ENCODE data around the gene APC2. TPM values are rescaled to one million over a fixed set of nuclear protein-coding genes. Genes with fewer than 3 reads are reported as not detected.
"Not testable (repeated sequence)": the region's sequence is repeated elsewhere in the genome, so short reads cannot be mapped to it uniquely, and the experiment has no call there.

The APC2 gene
- total RNA-seq, 1 experiment from 2014 or later: 0.53 TPM

DNA sequence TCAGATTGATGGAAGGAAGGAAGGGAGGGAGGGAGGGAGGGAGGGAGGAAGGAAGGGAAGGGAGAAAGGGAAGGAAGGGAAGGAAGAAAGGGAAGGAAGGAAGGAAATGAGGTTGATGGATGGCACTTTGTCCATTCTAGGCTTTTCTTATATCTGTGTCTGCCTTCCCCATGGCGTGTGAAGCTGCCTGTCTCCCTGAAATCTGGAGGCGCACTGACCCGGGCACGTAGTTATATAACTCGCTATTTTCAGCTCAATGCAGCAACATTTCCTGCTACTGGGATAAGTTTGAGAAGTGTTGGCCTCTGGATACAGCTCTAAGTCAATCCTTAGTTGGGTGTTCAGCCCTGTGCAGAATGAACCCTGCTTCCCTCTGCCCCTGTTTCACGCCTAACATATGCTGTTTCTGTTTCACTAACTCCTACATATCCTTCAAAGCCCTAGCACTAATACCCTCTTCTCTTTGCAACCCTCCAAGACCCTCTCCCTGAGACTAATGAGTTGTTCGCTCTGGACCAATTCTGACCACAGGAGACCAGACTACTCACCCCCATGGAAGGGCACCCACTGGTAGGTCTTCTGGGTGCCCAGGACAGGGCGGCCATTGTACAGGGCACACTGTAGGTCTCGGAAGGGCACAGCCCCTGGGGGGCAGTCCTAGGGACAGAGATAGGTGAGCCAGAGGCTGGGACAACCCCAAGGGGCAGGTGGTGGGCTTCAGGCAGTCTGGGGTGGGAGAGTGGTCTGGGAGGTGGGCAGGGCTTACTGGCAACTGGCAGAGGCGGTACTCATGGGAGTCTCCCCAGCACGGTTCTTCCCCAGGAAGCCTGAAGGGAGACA is 59.9 kb downstream of the APC2 start:
- no peak for DNase-seq (ENCODE audit: low read depth)

DNA sequence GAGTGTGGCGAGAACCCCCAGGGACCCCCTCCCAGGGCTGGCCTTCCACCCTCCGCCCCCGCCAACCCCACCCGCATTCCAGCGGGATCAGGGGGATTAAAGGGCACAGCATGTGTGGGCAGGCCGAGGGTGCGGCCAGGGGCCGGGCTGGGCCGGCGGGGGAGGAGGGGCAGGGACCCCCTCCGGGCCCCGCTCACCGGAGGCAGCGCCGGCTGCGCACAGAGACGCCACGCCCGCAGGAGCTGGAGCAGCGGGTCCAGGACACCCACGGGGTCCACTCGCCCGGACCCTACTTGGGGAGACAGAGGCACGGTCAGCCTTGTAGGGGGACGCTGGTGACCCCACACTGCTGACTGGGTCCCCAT is 60.5 kb downstream of the APC2 start:
- no peak for DNase-seq (ENCODE audit: low read depth)

DNA sequence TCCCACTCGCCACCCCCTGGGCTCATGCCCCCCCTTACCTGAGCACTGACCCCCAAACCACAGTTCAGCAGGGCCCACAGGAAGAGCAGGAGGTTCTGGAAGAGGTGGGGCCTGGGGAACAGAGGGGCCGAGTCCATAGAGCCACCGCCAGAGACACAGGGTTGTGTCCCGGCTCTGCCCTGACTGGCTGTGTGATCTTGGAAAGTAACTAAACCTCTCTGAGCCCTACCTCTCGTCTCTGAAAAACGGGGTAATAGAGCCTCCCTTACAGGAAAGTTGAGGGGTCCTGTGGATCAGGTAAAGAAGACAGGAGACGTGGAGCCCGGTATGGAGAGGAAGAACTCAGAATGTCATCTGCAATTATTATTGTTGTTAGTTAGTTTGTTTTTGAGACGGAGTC is 60.9 kb downstream of the APC2 start:
- no peak for DNase-seq (ENCODE audit: low read depth)

DNA sequence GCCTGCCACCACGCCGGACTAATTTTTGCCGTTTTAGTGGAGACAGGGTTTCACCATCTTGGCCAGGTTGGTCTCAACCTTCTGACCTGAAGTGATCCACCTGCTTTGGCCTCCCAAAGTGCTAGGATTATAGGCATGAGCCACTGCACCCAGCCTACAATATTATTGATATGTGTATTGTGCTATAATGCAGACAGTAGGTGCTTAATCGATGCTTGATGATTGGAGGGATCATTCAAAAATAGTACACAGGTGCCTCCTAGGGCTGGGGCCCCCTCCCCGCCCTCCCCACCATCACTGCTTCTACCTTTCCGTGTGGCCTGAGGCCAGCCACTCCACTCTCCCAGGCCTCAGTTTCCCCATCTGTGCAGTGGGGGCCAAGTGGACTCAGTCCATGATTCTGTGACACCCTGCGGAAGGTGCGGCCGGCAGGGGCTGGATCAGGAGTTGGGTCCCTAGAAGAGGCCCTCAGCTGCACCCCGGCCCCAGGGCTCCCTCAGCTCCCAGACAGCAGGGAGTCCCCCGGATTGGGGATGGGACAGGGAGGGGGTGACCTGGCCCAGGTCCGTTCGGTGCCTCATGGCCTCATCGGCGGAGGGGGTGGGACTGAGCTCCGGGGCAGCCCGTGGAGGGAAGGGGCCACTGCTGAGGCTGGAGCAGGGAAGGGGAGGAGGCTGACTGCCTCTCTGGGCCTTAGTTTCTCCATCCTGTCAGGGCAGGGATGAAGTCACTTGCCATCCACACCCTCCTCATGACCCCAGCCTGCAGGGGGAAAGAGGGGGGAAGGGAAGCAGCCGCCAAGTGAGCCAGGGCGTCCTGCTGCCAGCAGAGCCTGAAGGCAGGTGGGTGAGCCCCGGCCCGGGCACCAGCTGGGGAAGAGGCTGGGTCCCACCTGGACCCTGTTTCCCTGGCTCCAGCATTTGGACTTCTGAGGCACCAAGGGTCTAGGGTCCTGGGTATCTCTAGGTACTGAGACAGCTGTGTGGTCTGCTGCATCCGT is 61.7 kb downstream of the APC2 start:
- no peak for DNase-seq (ENCODE audit: low read depth)

DNA sequence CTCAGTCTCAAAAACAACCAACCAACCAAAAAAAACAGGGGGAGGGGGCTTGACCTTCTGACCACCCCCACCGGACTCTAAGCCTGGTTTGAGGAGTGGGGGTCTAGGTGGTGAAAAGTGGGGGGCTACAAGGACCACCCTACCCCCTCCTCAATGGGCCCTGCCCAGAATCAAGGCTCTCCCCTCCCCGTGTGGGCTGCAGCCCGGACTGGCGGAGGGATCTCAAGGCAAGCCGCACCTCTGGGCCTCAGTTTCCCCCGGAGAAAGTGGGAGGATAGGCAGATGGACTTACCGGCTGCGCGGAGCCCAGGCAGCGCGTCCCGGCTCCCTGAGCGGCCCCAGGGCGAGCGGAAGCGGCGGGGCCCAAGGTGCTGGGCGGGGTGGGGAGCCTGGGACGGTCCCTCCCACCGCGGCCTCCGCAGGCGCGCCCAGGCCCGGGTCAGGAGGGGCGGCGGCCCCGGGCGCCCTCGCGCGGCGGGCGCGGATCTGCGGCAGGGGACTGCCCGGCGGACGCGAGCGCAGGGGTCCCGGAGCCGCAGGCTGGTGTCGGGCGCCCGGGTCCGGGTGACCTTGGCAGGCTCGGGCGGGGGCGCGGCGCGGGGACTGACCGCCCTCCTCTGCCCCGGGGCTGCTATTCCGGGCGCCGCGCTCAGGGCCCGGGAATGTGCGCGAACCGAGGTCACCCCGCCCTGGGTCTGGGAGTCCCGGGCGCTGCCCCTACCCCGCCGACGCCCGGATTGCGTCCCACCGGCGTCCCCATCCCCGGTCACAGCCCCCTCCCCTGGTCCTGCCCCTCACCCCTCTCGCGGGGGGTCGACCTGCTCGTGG is 63.0 kb downstream of the APC2 start, which contains the start of gene ADAMTSL5:
ADAMTSL5 (minus strand) TSS at position 349 of the 828 bp plus-strand sequence. CDS start 2,076 bp downstream, outside the sequence.
- peak; percentile 56 for DNase-seq (ENCODE audit: low read depth)

DNA sequence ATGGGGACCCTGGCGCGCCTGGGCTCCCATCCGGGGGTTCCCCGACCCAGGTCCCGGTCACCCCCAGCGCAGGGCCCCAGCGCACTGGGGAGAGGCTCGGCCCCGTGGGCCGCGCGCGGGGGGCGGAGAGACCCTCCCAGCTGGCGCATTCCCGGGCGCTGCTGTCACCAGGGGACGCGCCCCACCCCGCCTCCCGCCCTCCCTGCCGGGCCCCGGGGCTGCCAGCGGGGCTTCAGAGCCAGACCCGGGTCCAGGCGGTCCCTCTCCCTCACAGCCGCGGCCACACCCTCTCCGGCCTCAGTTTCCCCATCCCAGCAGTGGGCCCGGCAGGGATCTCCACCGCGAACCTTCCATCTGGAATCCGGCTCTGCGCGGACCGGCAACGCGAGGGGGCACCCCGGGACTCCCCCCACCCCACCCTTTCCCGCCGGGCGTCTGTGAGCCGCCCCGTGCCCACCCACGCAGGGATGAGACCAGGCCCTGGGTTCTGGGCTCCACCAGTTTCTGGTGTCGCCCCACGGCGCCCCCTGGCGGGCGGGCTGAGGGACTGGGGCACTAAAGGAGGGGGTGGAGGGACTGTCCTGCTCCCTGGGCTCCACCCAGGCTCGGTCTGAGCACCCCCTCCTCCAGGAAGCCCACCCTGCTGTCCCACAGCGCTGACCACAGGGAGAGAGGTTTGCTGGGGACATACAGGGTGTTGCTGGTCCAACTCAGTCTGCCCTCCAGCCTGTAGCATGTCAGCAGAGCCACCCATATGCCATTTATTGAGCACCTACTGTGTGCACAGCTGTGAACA is 63.8 kb downstream of the APC2 start:
- DNase-seq (ENCODE audit: low read depth): no peak

DNA sequence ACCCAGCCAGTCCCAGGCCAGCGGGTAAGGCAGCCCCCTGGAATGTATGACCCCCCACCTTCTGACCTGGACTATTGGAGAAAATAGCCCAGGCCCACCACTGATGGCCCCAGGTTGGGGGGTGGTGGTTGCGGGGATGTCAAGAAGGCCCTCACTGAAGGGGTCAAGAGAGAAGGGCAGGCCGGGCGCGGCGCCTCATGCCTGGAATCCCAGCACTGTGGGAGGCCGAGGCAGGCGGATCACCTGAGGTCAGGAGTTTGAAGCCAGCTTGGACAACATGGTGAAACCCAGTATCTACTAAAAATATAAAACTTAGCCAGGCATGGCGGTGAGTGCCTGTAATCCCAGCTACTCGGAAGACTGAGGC is 64.4 kb downstream of the APC2 start:
- no peak for DNase-seq (ENCODE audit: low read depth)

DNA sequence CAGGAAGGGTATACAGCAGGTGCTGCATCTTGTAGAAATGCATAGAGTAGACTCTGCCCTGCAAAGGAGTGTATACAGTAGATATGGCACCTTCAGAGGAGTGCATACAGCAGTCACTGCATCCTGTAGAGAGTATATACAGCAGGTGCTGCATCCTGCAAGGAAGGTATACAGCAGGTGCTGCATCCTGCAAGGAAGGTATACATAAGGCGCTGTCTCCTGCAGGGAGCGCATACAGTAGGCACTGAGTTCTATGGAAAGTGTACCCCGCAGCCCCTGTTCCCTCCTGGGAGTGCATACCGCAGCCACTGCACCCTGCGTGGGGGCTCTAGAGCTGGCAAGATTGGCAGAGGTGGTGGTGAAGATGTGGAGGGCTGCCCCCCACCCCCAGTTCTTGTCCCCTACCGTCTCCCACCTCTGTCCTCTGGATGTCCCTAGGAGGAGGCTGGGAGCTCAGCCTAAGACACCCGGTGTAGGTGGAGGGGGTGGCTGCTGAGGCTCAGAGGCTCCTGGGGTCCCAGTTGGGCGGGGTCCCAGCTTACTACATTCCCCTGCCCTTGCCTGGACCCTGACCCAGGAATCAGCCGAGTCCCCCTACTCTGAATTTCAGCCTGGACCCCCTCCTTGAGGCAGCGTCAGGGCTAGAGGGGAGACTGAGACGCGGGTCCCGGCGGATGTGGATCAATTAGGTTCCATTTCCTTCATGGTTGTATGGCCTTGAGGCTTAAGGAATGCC is 65.2 kb downstream of the APC2 start:
- no peak for DNase-seq (ENCODE audit: low read depth)

DNA sequence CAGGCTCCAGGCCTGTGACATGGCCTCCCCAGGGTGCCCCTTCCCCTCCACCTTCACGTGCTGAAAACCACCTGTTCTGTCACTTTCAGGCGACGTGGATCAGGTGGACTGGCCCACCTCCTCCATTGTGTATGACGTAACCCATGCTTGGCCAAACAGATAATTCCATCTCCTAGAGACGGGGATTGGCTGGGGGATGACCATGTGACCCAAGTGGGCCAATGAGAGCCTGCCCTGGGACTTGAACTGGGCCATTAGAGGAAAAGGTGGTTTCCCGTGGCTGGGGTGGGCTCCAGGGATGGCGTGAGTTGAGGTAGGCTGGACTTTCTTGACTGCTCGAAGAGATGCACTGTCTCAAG is 66.5 kb downstream of the APC2 start:
- no peak for DNase-seq (ENCODE audit: low read depth)

DNA sequence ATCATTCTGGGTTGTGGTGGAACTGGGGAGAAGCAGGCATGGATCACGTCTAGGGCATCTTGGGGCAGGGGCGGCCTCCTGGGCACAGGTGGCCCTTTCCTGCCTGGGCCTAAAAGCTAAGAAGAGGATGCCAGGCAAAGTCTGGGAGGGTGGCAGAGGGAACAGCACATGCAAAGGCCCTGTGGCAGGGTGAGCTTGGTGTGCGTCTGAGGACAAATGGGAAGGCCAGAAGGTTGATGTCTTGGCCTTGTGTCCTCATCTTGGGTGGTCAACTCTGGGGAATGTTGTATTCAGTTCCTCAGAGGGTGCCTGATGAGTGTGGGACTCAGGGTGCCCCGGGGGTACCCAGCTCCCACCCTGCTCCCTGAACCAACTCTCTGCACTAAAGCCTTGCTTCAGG is 68.5 kb downstream of the APC2 start:
- no peak for DNase-seq (ENCODE audit: low read depth)

DNA sequence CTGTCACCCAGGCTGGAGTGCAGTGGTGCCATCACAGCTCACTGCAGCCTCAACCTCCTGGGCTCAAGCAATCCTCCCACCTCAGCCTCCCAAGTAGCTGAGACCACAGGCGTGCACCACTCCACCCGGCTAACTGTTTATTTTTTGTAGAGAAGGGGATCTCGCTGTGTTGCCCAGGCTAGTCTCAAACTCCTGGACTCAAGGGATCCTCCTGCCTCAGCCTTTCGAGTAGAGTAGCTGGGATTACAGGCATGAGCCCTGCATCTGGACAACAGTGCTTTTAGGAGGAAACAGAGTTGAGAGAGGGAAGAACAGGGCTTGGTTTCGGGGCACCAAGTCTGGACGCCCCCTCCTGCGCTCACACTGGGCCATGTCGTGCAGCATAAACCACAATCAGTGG is 69.9 kb downstream of the APC2 start:
- DNase-seq (ENCODE audit: low read depth): not testable (repeated sequence)

DNA sequence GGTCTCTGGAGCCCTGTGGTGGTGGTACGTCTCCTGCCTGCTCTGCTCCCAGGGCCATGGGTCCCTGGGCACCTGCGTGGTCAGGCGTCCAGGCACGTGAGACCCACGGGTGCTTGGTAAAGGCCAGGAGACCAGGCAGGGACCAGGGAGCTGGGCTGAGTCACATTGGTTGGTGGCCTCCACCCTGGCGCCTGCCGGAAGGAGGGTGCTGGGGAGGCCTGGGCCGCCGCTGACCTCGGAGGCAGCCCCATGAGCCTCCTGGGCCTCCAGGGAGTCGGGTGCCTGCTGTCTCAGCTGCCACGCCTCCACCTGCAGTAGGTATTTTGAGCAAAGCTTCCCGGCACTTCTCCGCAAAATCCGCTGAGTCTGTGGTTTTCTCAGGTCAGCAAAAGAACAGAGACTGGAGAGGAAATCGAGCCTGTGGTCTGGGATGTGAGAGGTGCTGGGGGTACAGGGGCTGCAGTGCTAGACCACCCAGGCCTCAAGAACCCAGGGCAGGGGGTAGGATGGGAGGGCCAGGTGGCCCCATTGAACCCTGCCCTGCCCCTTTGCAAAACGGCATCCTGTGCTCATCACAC is 70.4 kb downstream of the APC2 start:
- no peak for DNase-seq (ENCODE audit: low read depth)

DNA sequence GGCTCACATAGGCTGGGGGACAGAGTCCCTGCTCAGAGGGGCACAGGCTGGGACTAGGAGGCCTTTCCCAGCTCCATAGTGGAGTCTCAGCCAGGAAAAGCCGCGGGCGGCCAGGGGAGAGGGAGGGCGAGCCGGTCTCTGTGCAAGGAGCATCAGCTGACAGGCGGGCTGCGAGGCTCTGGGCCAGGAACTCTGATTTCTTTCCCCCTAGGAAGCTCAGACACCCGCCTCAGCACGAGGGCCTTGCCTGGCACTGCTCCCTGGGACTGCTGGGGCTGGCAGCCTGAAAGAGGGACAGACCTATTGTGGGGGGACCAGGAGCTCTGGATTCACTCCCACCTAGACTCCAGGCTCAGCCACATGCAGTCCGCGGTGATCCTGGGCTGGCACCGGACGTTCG is 71.7 kb downstream of the APC2 start:
- no peak for DNase-seq (ENCODE audit: low read depth)

DNA sequence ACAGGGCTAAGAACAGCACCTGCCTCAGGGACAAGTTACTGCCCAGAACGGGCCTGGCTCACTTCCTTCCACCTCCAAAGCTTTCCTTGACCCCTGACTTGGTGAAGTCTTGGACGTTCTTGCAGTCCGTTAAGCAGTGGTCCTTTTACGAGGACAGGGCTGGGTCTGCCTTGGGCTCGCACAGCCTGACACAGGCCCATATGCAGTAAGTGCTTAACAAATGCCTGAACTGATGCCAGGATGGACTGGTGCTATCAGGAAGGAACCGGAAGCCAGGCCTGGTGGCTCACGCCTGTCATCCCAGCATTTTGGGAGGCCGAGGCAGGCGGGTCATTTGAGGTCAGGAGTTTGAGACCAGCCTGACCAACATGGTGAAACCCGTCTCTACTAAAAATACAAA is 72.1 kb downstream of the APC2 start:
- DNase-seq (ENCODE audit: low read depth): no peak

DNA sequence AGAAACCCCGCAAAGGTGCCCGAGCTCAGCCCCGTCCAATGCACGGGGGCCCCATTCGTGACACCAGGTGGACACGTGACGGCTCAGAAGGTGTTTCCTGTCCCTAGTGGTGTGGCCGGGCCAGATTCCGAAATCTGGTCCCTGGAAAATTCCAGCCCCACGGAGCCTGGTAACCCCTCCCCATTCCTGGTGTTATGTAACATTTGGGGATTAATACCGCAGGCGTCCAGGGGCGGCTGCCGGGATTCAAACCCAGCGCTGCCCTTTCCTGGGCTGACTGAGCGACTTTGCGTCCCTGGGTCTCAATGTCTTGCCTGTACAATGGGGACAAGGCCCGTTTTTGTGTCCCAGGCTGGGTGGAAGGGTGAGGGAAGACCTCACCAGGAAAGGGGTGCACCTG is 72.9 kb downstream of the APC2 start:
- DNase-seq (ENCODE audit: low read depth): no peak

Data from HT1080 (cell line).